Mucosa of stomach (tissue), 1 donor: ENCODE results near the gene AUTS2.

Experiments
- H3K27me3 ChIP-seq: one replicate; pipeline ENCODE4 v1.7.0; 2013; ENCODE audit warnings: mild to moderate bottlenecking, low read length; ENCODE audit not compliant: control insufficient read depth, insufficient read depth
- H3K36me3 ChIP-seq: one replicate; pipeline ENCODE4 v1.7.0; 2013; ENCODE audit warnings: low read length; ENCODE audit not compliant: control insufficient read depth, insufficient read depth
- H3K4me1 ChIP-seq: one replicate; pipeline ENCODE4 v1.7.0; 2013; ENCODE audit warnings: mild to moderate bottlenecking, low read length; ENCODE audit not compliant: control insufficient read depth, insufficient read depth
- H3K4me3 ChIP-seq: one replicate; pipeline ENCODE4 v1.7.0; 2013; ENCODE audit warnings: low read length
- H3K9ac ChIP-seq: one replicate; pipeline ENCODE4 v1.7.0; 2013; ENCODE audit warnings: mild to moderate bottlenecking, low read length, moderate library complexity
- H3K9me3 ChIP-seq: one replicate; pipeline ENCODE4 v1.7.0; 2013; ENCODE audit warnings: mild to moderate bottlenecking, low read length, moderate library complexity; ENCODE audit not compliant: control insufficient read depth
- donor health status: Pancreatic carcinoma.

AUTS2 gene

DNA sequence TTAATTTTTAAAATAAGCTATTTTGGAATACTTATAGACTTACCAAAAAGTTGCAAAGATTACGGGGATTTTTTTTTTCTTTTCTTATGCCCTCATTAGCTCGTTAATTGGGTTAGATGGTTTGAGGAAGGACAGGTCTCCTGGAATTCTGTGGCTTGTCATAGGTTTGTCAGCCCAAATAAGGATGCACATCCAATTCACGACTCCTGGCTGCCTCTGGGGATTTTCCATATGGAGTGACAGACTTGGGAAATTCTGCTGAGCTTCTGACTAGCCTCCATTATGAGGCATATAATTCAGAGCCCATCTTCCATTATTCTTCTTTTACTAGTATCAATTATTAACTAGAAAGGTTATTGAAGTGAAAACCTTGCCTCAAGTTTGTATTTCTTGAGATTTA is 102.1 kb downstream of the AUTS2 start:
- H3K4me3 ChIP-seq, result no peak overlapping the region

GRCh38 chr7:69701288-69701687 is 103.0 kb downstream of the AUTS2 start:
- no peaks in the 10 kb centered on the region for H3K4me1 ChIP-seq
- no peak overlapping the region for H3K9ac ChIP-seq
- no peaks in the 10 kb centered on the region for H3K27me3 ChIP-seq
- H3K9me3 ChIP-seq, result no peaks in the 10 kb centered on the region
- H3K4me3 ChIP-seq, result no peak overlapping the region
- H3K36me3 ChIP-seq, result no peaks in the 10 kb centered on the region

More for the DNA sequence above, 102.1 kb downstream of the AUTS2 start:
- no peaks in the 10 kb centered on the region for H3K4me1 ChIP-seq
- no peaks in the 10 kb centered on the region for H3K27me3 ChIP-seq
- H3K9ac ChIP-seq, result no peak overlapping the region
- no peaks in the 10 kb centered on the region for H3K9me3 ChIP-seq
- H3K36me3 ChIP-seq, result no peaks in the 10 kb centered on the region

GRCh38 chr7:69702357-69702756 is 104.1 kb downstream of the AUTS2 start:
- Histone ChIP-seq H3K4me3 (no peak overlapping the region), H3K27me3 (no peaks in the 10 kb centered on the region), H3K9ac (no peak overlapping the region), H3K36me3 (no peaks in the 10 kb centered on the region), H3K4me1 (no peaks in the 10 kb centered on the region), H3K9me3 (no peaks in the 10 kb centered on the region)

- Histone ChIP-seq H3K27me3 (no peaks in the 10 kb centered on the region), H3K9ac (no peak overlapping the region), H3K9me3 (no peaks in the 10 kb centered on the region), H3K36me3 (no peaks in the 10 kb centered on the region), H3K4me3 (no peak overlapping the region), H3K4me1 (no peaks in the 10 kb centered on the region)
Observed at GRCh38 chr7:69703099-69703498, 104.8 kb downstream of the AUTS2 start.

GRCh38 chr7:69706070-69706469 is 107.8 kb downstream of the AUTS2 start:
- Histone ChIP-seq H3K27me3 (no peaks in the 10 kb centered on the region), H3K9me3 (no peaks in the 10 kb centered on the region), H3K4me3 (no peak overlapping the region), H3K9ac (no peak overlapping the region), H3K4me1 (no peaks in the 10 kb centered on the region), H3K36me3 (no peaks in the 10 kb centered on the region)

- no peaks in the 10 kb centered on the region for H3K4me1 ChIP-seq
- no peak overlapping the region for H3K4me3 ChIP-seq
- H3K9me3 ChIP-seq, result no peaks in the 10 kb centered on the region
- no peaks in the 10 kb centered on the region for H3K27me3 ChIP-seq
- H3K36me3 ChIP-seq, result no peaks in the 10 kb centered on the region
- no peak overlapping the region for H3K9ac ChIP-seq
Observed at GRCh38 chr7:69708857-69709256, 110.6 kb downstream of the AUTS2 start.

GRCh38 chr7:69710768-69711438 is 112.6 kb downstream of the AUTS2 start:
- Histone ChIP-seq H3K27me3 (no peaks in the 10 kb centered on the region), H3K9me3 (no peaks in the 10 kb centered on the region), H3K4me3 (no peak overlapping the region), H3K4me1 (no peaks in the 10 kb centered on the region), H3K9ac (no peak overlapping the region), H3K36me3 (no peaks in the 10 kb centered on the region)

- H3K4me1 ChIP-seq, result no peaks in the 10 kb centered on the region
- no peak overlapping the region for H3K4me3 ChIP-seq
- H3K27me3 ChIP-seq, result no peaks in the 10 kb centered on the region
- H3K36me3 ChIP-seq, result no peaks in the 10 kb centered on the region
- no peaks in the 10 kb centered on the region for H3K9me3 ChIP-seq
- no peak overlapping the region for H3K9ac ChIP-seq
Observed at GRCh38 chr7:69714886-69715576, 116.8 kb downstream of the AUTS2 start.

GRCh38 chr7:69717221-69717620 is 118.9 kb downstream of the AUTS2 start:
- Histone ChIP-seq H3K4me1 (no peaks in the 10 kb centered on the region), H3K27me3 (no peaks in the 10 kb centered on the region), H3K9me3 (no peaks in the 10 kb centered on the region), H3K9ac (no peak overlapping the region), H3K36me3 (no peaks in the 10 kb centered on the region), H3K4me3 (no peak overlapping the region)

DNA sequence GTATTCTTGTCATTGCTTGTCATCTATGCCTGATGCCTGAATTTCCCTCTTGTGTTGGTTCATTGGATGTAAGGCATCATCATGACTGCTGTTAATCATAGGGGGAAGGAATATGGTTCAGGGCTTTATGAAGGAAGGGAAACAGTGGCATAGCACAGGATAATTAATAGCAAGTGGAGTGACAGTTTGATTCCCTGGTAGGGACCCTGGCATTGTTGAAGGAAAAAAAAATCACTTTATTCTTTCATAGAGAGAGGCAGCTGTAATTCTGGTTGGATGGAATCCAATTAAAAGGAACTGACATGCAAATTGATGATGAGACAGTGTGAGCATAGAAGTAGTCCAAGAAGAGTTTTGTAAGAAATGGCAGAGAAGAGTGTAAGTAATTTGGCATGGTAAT is 121.4 kb downstream of the AUTS2 start:
- Histone ChIP-seq H3K36me3 (no peaks in the 10 kb centered on the region), H3K9ac (no peak overlapping the region), H3K4me1 (no peaks in the 10 kb centered on the region), H3K27me3 (no peaks in the 10 kb centered on the region), H3K9me3 (no peaks in the 10 kb centered on the region), H3K4me3 (no peak overlapping the region)

- Histone ChIP-seq H3K36me3 (no peaks in the 10 kb centered on the region), H3K27me3 (no peaks in the 10 kb centered on the region), H3K4me3 (no peak overlapping the region), H3K9ac (no peak overlapping the region), H3K9me3 (no peaks in the 10 kb centered on the region), H3K4me1 (no peaks in the 10 kb centered on the region)
Observed at GRCh38 chr7:69722843-69723242, 124.6 kb downstream of the AUTS2 start.

DNA sequence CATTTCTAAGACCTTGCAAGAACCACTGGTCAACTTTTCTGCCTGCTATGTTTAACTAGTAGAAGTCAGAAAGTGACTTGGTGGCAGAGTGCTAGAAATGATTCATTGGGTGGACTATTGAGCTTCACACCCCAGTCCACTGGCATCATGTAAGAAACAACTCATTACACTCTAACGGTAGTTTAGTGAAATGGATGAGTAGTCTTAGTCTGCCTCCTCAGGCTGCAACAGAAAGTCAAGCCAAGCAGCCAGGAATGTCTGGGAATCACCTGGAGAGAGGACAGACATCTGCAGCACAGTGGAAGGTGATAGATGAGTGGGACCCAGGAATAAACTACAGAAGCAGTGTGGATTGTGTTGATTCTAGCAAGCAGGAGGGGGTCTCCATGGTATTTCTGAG is 125.4 kb downstream of the AUTS2 start:
- Histone ChIP-seq H3K4me3 (no peak overlapping the region), H3K4me1 (no peaks in the 10 kb centered on the region), H3K36me3 (no peaks in the 10 kb centered on the region), H3K9me3 (no peaks in the 10 kb centered on the region), H3K27me3 (no peaks in the 10 kb centered on the region), H3K9ac (no peak overlapping the region)
